HL-60 (cell line): ENCODE data around the gene SP140.

ENCODE experiments used
- DNase-seq, 2 experiments: peaks; one replicate each; pipeline ENCODE4 v3.0.0-alpha.2; 2010 to 2020; ENCODE audit warnings: low read depth in 1 of 2, low spot score in 1 of 2
- H3K27ac ChIP-seq: fragments of 250-450 bp; sonication (Bioruptor Pico); replicated peaks from 2 replicates; pipeline ENCODE4 v1.5.1; 2020; ENCODE audit warnings: mild to moderate bottlenecking, moderate library complexity
- H3K27me3 ChIP-seq: fragments of 250-450 bp; sonication (Bioruptor Pico); 2 replicates; pipeline ENCODE4 v1.5.1; 2021; ENCODE audit warnings: mild to moderate bottlenecking, moderate library complexity; ENCODE audit not compliant: insufficient read depth, poor library complexity, severe bottlenecking
- H3K4me3 ChIP-seq: replicated peaks from 2 replicates; pipeline ENCODE4 v1.5.1; 2011; ENCODE audit warnings: mild to moderate bottlenecking, control low read depth, low read length; ENCODE audit not compliant: insufficient read depth
- CTCF ChIP-seq: IDR thresholded peaks from one replicate; pipeline ENCODE4 v1.5.1; 2011; ENCODE audit warnings: low read length, control low read depth, inconsistent platforms; ENCODE audit not compliant: insufficient read depth
- GABPA ChIP-seq: IDR thresholded peaks from 2 replicates; pipeline ENCODE4 v1.6.1; 2012; ENCODE audit warnings: low read depth
- POLR2AphosphoS5 ChIP-seq: IDR thresholded peaks from 2 replicates; pipeline ENCODE4 v1.6.1; 2012; ENCODE audit warnings: low read depth
- SPI1 ChIP-seq: IDR thresholded peaks from 2 replicates; pipeline ENCODE4 v1.6.1; 2012; ENCODE audit warnings: low read depth, mild to moderate bottlenecking, borderline replicate concordance
- TF ChIP-seq, protein P1 (sequence below): IDR thresholded peaks from 2 replicates; pipeline ENCODE4 v1.6.1; 2012; ENCODE audit warnings: low read depth; ENCODE audit not compliant: insufficient replicate concordance

Gene SP140

GRCh38 chr2:230348787-230349186 is 123.3 kb downstream of the SP140 start:
- TF ChIP-seq, protein P1, sequence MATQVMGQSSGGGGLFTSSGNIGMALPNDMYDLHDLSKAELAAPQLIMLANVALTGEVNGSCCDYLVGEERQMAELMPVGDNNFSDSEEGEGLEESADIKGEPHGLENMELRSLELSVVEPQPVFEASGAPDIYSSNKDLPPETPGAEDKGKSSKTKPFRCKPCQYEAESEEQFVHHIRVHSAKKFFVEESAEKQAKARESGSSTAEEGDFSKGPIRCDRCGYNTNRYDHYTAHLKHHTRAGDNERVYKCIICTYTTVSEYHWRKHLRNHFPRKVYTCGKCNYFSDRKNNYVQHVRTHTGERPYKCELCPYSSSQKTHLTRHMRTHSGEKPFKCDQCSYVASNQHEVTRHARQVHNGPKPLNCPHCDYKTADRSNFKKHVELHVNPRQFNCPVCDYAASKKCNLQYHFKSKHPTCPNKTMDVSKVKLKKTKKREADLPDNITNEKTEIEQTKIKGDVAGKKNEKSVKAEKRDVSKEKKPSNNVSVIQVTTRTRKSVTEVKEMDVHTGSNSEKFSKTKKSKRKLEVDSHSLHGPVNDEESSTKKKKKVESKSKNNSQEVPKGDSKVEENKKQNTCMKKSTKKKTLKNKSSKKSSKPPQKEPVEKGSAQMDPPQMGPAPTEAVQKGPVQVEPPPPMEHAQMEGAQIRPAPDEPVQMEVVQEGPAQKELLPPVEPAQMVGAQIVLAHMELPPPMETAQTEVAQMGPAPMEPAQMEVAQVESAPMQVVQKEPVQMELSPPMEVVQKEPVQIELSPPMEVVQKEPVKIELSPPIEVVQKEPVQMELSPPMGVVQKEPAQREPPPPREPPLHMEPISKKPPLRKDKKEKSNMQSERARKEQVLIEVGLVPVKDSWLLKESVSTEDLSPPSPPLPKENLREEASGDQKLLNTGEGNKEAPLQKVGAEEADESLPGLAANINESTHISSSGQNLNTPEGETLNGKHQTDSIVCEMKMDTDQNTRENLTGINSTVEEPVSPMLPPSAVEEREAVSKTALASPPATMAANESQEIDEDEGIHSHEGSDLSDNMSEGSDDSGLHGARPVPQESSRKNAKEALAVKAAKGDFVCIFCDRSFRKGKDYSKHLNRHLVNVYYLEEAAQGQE: no peak
- no peak for TF ChIP-seq SPI1
- no peak for TF ChIP-seq POLR2AphosphoS5
- no peak for TF ChIP-seq GABPA
- TF ChIP-seq CTCF: no peak
- no peak overlapping the region for H3K27ac ChIP-seq
- H3K27me3 ChIP-seq: no peaks in the 10 kb centered on the region
- DNase-seq: no peak
- H3K4me3 ChIP-seq: no peak overlapping the region

GRCh38 chr2:230356084-230356483 is 130.5 kb downstream of the SP140 start:
- Histone ChIP-seq H3K4me3 (no peak overlapping the region), H3K27me3 (no peaks in the 10 kb centered on the region), H3K27ac (no peak overlapping the region)
- DNase-seq: no peak
- TF ChIP-seq POLR2AphosphoS5 (no peak), CTCF (no peak), GABPA (no peak), SPI1 (no peak)
- TF ChIP-seq, protein P1: no peak

DNA sequence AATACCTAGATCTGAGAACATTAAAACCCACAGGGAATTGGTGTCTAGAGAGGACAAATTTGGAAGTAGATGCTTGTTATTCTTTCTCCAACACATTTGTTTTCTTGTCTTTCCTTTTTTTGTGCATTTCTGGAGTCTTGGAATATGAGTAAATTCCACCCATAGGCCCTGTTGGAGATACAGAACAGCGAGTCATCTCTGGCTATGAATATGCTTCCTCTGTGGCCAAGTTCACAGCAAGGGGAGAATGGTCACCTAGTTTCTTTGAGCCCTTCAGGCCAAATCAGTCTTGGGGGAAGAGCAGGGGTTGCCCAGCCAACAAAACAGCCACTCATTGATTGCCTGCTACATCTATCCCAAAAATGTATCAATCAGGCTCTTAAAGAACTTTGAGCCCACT is 132.8 kb downstream of the SP140 start:
- H3K27me3 ChIP-seq: no peaks in the 10 kb centered on the region
- no peak overlapping the region for H3K4me3 ChIP-seq
- no peak for DNase-seq
- no peak overlapping the region for H3K27ac ChIP-seq
- TF ChIP-seq GABPA (no peak), CTCF (no peak), POLR2AphosphoS5 (no peak), SPI1 (no peak)
- TF ChIP-seq, protein P1: no peak
